SKM-1 (cell line): ENCODE measurements around the gene TINAG.

ENCODE experiments used
- DNase-seq: peaks from one replicate; lab custom pipeline; 2025; ENCODE audit not compliant: unreplicated experiment; lab: John Stamatoyannopoulos, UW

TINAG gene

GRCh38 chr6:54426995-54427394, 118.8 kb downstream of the TINAG start:
- DNase-seq, result no peak

- no peak for DNase-seq
These were observed 119.2 kb downstream of the TINAG start for GRCh38 chr6:54427396-54427937.

GRCh38 chr6:54428431-54428830, 120.2 kb downstream of the TINAG start:
- no peak for DNase-seq

GRCh38 chr6:54431466-54431865, 123.2 kb downstream of the TINAG start:
- DNase-seq, result no peak
